ENCODE data around the gene RAPGEF6.

DNA sequence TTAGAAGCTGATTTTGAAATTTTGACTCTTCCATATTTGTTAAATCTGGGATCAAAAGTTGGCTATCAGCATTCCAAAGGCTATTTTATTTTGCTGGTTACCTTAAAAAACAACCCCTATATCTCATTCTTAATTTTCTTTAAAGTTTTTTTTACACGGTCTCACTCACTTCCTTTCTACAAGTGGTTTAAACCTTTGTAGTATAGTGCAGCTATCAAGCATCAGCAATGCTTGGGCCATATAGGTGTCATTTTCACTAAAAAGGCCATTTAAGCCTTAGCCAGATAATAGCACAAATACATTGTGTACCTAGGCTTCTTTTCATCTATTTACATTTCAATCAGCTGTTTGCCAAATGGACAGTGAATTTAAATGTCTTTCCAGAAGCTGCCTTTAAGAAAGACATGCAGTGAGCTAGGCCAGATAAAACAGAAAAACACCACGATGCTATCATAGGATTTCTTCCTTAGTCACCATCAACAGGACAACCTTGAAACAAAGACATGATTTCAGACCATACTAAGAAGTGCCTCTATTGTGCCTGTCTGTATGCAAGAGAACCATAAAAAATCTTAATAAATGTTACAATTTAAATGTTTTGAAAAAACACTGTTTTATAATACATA lies 104.2 kb downstream of the RAPGEF6 start:
- TF ChIP-seq POLR2A (IDR thresholded peaks at IDR 0.05; ENCODE audit: low read depth, low read length): no peak
- TF ChIP-seq SPI1 (IDR thresholded peaks at IDR 0.05; ENCODE audit: low read depth, low read length): no peak
- TF ChIP-seq POLR2AphosphoS5 (IDR thresholded peaks at IDR 0.05; ENCODE audit: low read depth, low read length): no peak
- TF ChIP-seq TAF1 (IDR thresholded peaks at IDR 0.05; ENCODE audit: low read depth, low read length): no peak
